Karpas-422 (cell line): ENCODE data around the gene GMPS. TPM values are rescaled to one million over a fixed set of nuclear protein-coding genes. Genes with fewer than 3 reads are reported as not detected.
"Not testable (repeated sequence)": the region's sequence is repeated elsewhere in the genome, so short reads cannot be mapped to it uniquely, and the experiment has no call there.

Source experiments
- DNase-seq: peaks from one replicate; pipeline ENCODE4 v3.0.0-alpha.2; 2015
- H2AFZ ChIP-seq: fragments of 200-600 bp; sonication (generic); 2 replicates; pipeline ENCODE4 v1.6.1; 2014; ENCODE audit warnings: antibody characterized with exemption, low read length, mixed read lengths
- H3K27ac ChIP-seq: fragments of 200-600 bp; sonication (generic); 2 replicates; pipeline ENCODE4 v1.5.1; 2014; ENCODE audit warnings: mild to moderate bottlenecking, low read length, moderate library complexity
- H3K27me3 ChIP-seq: fragments of 200-600 bp; sonication (generic); 2 replicates; pipeline ENCODE4 v1.6.1; 2014; ENCODE audit warnings: low read length, mixed read lengths
- H3K36me3 ChIP-seq: fragments of 200-600 bp; sonication (generic); 2 replicates; pipeline ENCODE4 v1.6.1; 2014; ENCODE audit warnings: low read length, mixed read lengths; ENCODE audit not compliant: insufficient read depth
- H3K4me1 ChIP-seq: fragments of 200-600 bp; sonication (generic); 2 replicates; pipeline ENCODE4 v1.6.1; 2014; ENCODE audit warnings: mild to moderate bottlenecking, low read length, mixed read lengths
- H3K4me2 ChIP-seq: fragments of 200-600 bp; sonication (generic); 2 replicates; pipeline ENCODE4 v1.6.1; 2014; ENCODE audit warnings: low read length, low read depth, mild to moderate bottlenecking; ENCODE audit not compliant: poor library complexity, severe bottlenecking
- H3K4me3 ChIP-seq: fragments of 200-600 bp; sonication (generic); 2 replicates; pipeline ENCODE4 v1.5.1; 2014; ENCODE audit warnings: mild to moderate bottlenecking, antibody characterized with exemption, low read length, mixed read lengths
- H3K79me2 ChIP-seq: fragments of 200-600 bp; sonication (generic); 2 replicates; pipeline ENCODE4 v1.6.1; 2014; ENCODE audit warnings: mild to moderate bottlenecking, low read length, mixed read lengths
- H3K9ac ChIP-seq: fragments of 200-600 bp; sonication (generic); 2 replicates; pipeline ENCODE4 v1.6.0; 2014; ENCODE audit warnings: low read length
- H3K9me2 ChIP-seq: fragments of 200-600 bp; sonication (generic), shearing (Covaris generic); replicated peaks from 2 replicates; pipeline ENCODE4 v1.6.0; 2014; ENCODE audit warnings: mild to moderate bottlenecking, low read length, moderate library complexity; ENCODE audit not compliant: insufficient read depth
- H3K9me3 ChIP-seq: fragments of 300-700, 200-600 bp; sonication (generic); 2 replicates; pipeline ENCODE4 v1.6.1; 2014; ENCODE audit warnings: low read length, mixed read lengths
- H4K20me1 ChIP-seq: fragments of 200-600 bp; sonication (generic); 2 replicates; pipeline ENCODE4 v1.6.1; 2014; ENCODE audit warnings: mild to moderate bottlenecking, antibody characterized with exemption, low read length, low read depth; ENCODE audit not compliant: insufficient read depth
- total RNA-seq: library from RNA; depleted of rRNA; stranded (reverse); fragments of >200 nt; shearing (Covaris generic); gene quantifications from 2 replicates; pipeline ENCODE4 v1.2.3, GENCODE V29; 2014; ENCODE audit warnings: low replicate concordance

GMPS gene
- total RNA-seq, 1 experiment from 2014 or later, result 83.1 TPM

GRCh38 chr3:155852341-155852740 lies 18.1 kb upstream of the GMPS start:
- H3K4me2 ChIP-seq, result peak overlapping the region; percentile 89
- peaks cover 8% of the 10 kb centered on the region; the same call in 1 of the 2 replicates for H4K20me1 ChIP-seq
- peak overlapping the region; percentile 82; the same call in 1 of the 2 replicates for H3K27ac ChIP-seq
- H3K27me3 ChIP-seq, result no peaks in the 10 kb centered on the region
- H3K9me2 ChIP-seq, result no peaks in the 10 kb centered on the region
- H3K4me1 ChIP-seq, result peaks cover 29% of the 10 kb centered on the region
- no peak for DNase-seq
- peak overlapping the region; percentile 92 for H3K4me3 ChIP-seq
- H3K9me3 ChIP-seq, result no peaks in the 10 kb centered on the region
- H2AFZ ChIP-seq, result no peak overlapping the region
- peaks cover 9% of the 10 kb centered on the region; the same call in 1 of the 2 replicates for H3K36me3 ChIP-seq
- peaks cover 61% of the 10 kb centered on the region for H3K79me2 ChIP-seq
- peak overlapping the region; percentile 94 for H3K9ac ChIP-seq

GRCh38 chr3:155853214-155854140 lies 17.0 kb upstream of the GMPS start:
- peaks cover 8% of the 10 kb centered on the region; the same call in 1 of the 2 replicates for H4K20me1 ChIP-seq
- peaks cover 53% of the 10 kb centered on the region for H3K79me2 ChIP-seq
- peak overlapping the region; percentile 94 for H3K9ac ChIP-seq
- no peaks in the 10 kb centered on the region for H3K27me3 ChIP-seq
- peak overlapping the region; percentile 92 for H3K4me3 ChIP-seq
- H3K9me3 ChIP-seq, result no peaks in the 10 kb centered on the region
- no peak overlapping the region for H2AFZ ChIP-seq
- H3K4me1 ChIP-seq, result peaks cover 29% of the 10 kb centered on the region
- peaks cover 4% of the 10 kb centered on the region; the same call in 1 of the 2 replicates for H3K36me3 ChIP-seq
- H3K4me2 ChIP-seq, result peak overlapping the region; percentile 89
- H3K27ac ChIP-seq, result peak overlapping the region; percentile 82
- DNase-seq, result peak; percentile 84
- H3K9me2 ChIP-seq, result no peaks in the 10 kb centered on the region

GRCh38 chr3:155854141-155854940 lies 16.1 kb upstream of the GMPS start, which contains the start of gene SLC33A1:
SLC33A1 (minus strand) TSS chr3:155854427; CDS start chr3:155853997, 430 bp downstream.
- no peaks in the 10 kb centered on the region for H3K27me3 ChIP-seq
- peak within 1 kb of the TSS; percentile 82 for H3K27ac ChIP-seq

GRCh38 chr3:155859859-155860258 lies 10.6 kb upstream of the GMPS start:
- H3K4me2 ChIP-seq, result no peak overlapping the region

More at GRCh38 chr3:155854141-155854940, 16.1 kb upstream of the GMPS start, which contains the start of gene SLC33A1:
- H3K4me1 ChIP-seq, result peaks cover 29% of the 10 kb centered on the region
- peak within 1 kb of the TSS; percentile 89 for H3K4me2 ChIP-seq
- H4K20me1 ChIP-seq, result peaks cover 8% of the 10 kb centered on the region; the same call in 1 of the 2 replicates
- H3K9me3 ChIP-seq, result no peaks in the 10 kb centered on the region
- peak within 1 kb of the TSS; percentile 92 for H3K4me3 ChIP-seq
- peaks cover 4% of the 10 kb centered on the region; the same call in 1 of the 2 replicates for H3K36me3 ChIP-seq
- no peaks in the 10 kb centered on the region for H3K9me2 ChIP-seq
- H3K79me2 ChIP-seq, result peaks cover 44% of the 10 kb centered on the region
- peak within 1 kb of the TSS; percentile 94 for H3K9ac ChIP-seq
- DNase-seq, result peak; percentile 99
- peak within 1 kb of the TSS; percentile 77 for H2AFZ ChIP-seq

GRCh38 chr3:155860424-155860823 lies 10.0 kb upstream of the GMPS start:
- H3K36me3 ChIP-seq, H3K27ac ChIP-seq, H2AFZ ChIP-seq, DNase-seq, H3K27me3 ChIP-seq, H4K20me1 ChIP-seq, H3K79me2 ChIP-seq, H3K9ac ChIP-seq, H3K4me1 ChIP-seq, H3K9me2 ChIP-seq, H3K4me3 ChIP-seq, H3K4me2 ChIP-seq, H3K9me3 ChIP-seq: not testable (repeated sequence)

More at GRCh38 chr3:155859859-155860258, 10.6 kb upstream of the GMPS start:
- Histone ChIP-seq H3K9me2 (no peaks in the 10 kb centered on the region), H2AFZ (peak overlapping the region; percentile 70), H3K4me3 (no peak overlapping the region), H3K27me3 (no peaks in the 10 kb centered on the region), H3K27ac (no peak overlapping the region), H3K36me3 (no peaks in the 10 kb centered on the region), H3K9me3 (peaks cover 4% of the 10 kb centered on the region; the same call in 1 of the 2 replicates), H4K20me1 (no peaks in the 10 kb centered on the region), H3K79me2 (no peaks in the 10 kb centered on the region), H3K4me1 (peaks cover 5% of the 10 kb centered on the region), H3K9ac (no peak overlapping the region)
- DNase-seq, result peak; percentile 69

- H3K4me3 ChIP-seq, result no peak overlapping the region
- H3K9me2 ChIP-seq, result no peaks in the 10 kb centered on the region
- peaks cover 4% of the 10 kb centered on the region; the same call in 1 of the 2 replicates for H3K9me3 ChIP-seq
- H3K36me3 ChIP-seq, result no peaks in the 10 kb centered on the region
- no peaks in the 10 kb centered on the region for H3K27me3 ChIP-seq
- H2AFZ ChIP-seq, result no peak overlapping the region
- 0 out of 2 replicates have a peak, but pooled peaks cover 3% of the 10 kb centered on the region for H3K4me1 ChIP-seq
- no peaks in the 10 kb centered on the region for H4K20me1 ChIP-seq
- H3K4me2 ChIP-seq, result no peak overlapping the region
- H3K79me2 ChIP-seq, result no peaks in the 10 kb centered on the region
- DNase-seq, result no peak
- no peak overlapping the region for H3K9ac ChIP-seq
- no peak overlapping the region for H3K27ac ChIP-seq
These were observed 8.8 kb upstream of the GMPS start for GRCh38 chr3:155861476-155862183.

- not testable (repeated sequence) for H3K9ac ChIP-seq, H3K4me1 ChIP-seq, H3K36me3 ChIP-seq, H4K20me1 ChIP-seq, H3K4me3 ChIP-seq, H3K9me2 ChIP-seq, H3K9me3 ChIP-seq, H3K27me3 ChIP-seq, H3K79me2 ChIP-seq, H3K4me2 ChIP-seq, H3K27ac ChIP-seq, H2AFZ ChIP-seq
- DNase-seq, result peak; percentile 67
These were observed 8.0 kb upstream of the GMPS start for GRCh38 chr3:155862290-155862982.
